ENCODE measurements around the gene ATXN7L1.

The ATXN7L1 gene

GRCh38 chr7:105647591-105647990 lies 228.8 kb downstream of the ATXN7L1 start:
- DNase-seq (ENCODE audit: low spot score) = peak; percentile 34

GRCh38 chr7:105644937-105645336 lies 231.5 kb downstream of the ATXN7L1 start:
- DNase-seq (ENCODE audit: low spot score) = no peak

- peak; percentile 38 for DNase-seq (ENCODE audit: low spot score)
Observed at GRCh38 chr7:105643851-105644250, 232.5 kb downstream of the ATXN7L1 start.

GRCh38 chr7:105643384-105643783 lies 233.0 kb downstream of the ATXN7L1 start:
- peak; percentile 59 for DNase-seq (ENCODE audit: low spot score)

- DNase-seq (ENCODE audit: low spot score) = no peak
Observed at GRCh38 chr7:105642264-105642663, 234.1 kb downstream of the ATXN7L1 start.

- DNase-seq (ENCODE audit: low spot score) = peak; percentile 83
Observed at GRCh38 chr7:105640956-105641810, 235.2 kb downstream of the ATXN7L1 start.

- DNase-seq (ENCODE audit: low spot score) = peak; percentile 13
Observed at GRCh38 chr7:105639667-105640493, 236.5 kb downstream of the ATXN7L1 start.

GRCh38 chr7:105638902-105639495 lies 237.4 kb downstream of the ATXN7L1 start:
- peak; percentile 20 for DNase-seq (ENCODE audit: low spot score)

GRCh38 chr7:105638334-105638733 lies 238.1 kb downstream of the ATXN7L1 start:
- no peak for DNase-seq (ENCODE audit: low spot score)

GRCh38 chr7:105637755-105638154 lies 238.6 kb downstream of the ATXN7L1 start:
- no peak for DNase-seq (ENCODE audit: low spot score)

GRCh38 chr7:105636982-105637381 lies 239.4 kb downstream of the ATXN7L1 start:
- DNase-seq (ENCODE audit: low spot score) = no peak

GRCh38 chr7:105635197-105635596 lies 241.2 kb downstream of the ATXN7L1 start:
- no peak for DNase-seq (ENCODE audit: low spot score)

GRCh38 chr7:105625986-105626385 lies 250.4 kb downstream of the ATXN7L1 start:
- DNase-seq (ENCODE audit: low spot score) = no peak

GRCh38 chr7:105623906-105624305 lies 252.5 kb downstream of the ATXN7L1 start:
- DNase-seq (ENCODE audit: low spot score) = no peak

GRCh38 chr7:105623378-105623777 lies 253.0 kb downstream of the ATXN7L1 start:
- peak; percentile 58 for DNase-seq (ENCODE audit: low spot score)

GRCh38 chr7:105622106-105622731 lies 254.2 kb downstream of the ATXN7L1 start:
- no peak for DNase-seq (ENCODE audit: low spot score)

- DNase-seq (ENCODE audit: low spot score) = peak; percentile 94
Observed at GRCh38 chr7:105621617-105622016, 254.8 kb downstream of the ATXN7L1 start.

- no peak for DNase-seq (ENCODE audit: low spot score)
Observed at GRCh38 chr7:105621176-105621575, 255.2 kb downstream of the ATXN7L1 start.

- DNase-seq (ENCODE audit: low spot score) = no peak
Observed at GRCh38 chr7:105619590-105619989, 256.8 kb downstream of the ATXN7L1 start.

GRCh38 chr7:105618016-105618296 lies 258.4 kb downstream of the ATXN7L1 start:
- no peak for DNase-seq (ENCODE audit: low spot score)

- no peak for DNase-seq (ENCODE audit: low spot score)
Observed at GRCh38 chr7:105617280-105618015, 259.0 kb downstream of the ATXN7L1 start.

All from cerebellar cortex (tissue), 1 donor.